Inflammatory macrophage (primary cell): ENCODE measurements around the gene WDR46.
"Not testable (repeated sequence)": the region's sequence is repeated elsewhere in the genome, so short reads cannot be mapped to it uniquely, and the experiment has no call there.

Experiments
- DNase-seq, 2 donors: peaks; one replicate each; pipeline ENCODE4 v3.0.0-alpha.2; 2020 to 2022

Gene WDR46

DNA sequence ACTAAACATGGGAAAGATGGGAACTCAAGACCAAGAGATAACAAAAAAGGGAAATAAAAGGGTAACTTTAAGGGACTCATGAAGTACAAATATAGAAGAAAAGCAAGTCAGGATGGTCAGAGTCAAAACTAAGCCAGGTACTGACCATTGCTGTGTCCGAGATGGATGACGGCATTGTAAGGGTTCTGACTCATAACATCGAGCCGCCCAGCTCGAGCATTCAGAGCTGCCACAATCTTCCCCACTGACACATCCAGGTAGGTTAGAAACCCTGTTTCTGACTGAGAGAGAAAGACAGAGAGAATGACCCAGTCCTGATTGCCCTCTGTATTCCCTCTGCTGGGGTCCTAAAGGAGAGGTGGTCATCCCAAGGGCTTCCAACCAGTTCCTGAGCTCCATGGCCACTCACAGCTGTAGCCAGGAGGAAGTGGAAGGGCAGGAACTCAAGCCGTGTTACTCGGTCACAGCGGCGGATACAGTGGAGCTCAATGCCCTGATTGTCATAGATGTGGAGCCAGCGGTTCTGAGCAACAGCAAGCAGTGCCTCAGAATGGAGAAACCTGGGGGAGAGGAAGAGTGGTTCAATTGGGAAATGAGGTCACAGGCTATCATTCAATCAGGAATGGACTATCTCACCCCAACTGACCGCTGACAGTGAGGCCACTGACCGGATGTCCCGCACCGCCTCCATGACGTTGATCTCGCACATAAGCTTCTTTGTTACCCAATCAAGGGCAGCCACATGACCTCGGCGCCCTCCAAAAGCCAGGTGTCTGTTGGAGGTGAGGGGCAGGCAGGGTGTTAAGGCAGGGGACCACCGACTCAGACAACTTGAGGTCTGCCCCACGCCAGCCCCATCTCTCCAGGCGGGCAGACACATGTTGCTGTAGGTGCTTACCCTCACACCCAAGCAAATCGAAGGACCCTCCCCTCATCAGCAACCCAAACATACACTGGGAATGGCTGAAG lies 1.8 kb downstream of the WDR46 start:
- no peak for DNase-seq

DNA sequence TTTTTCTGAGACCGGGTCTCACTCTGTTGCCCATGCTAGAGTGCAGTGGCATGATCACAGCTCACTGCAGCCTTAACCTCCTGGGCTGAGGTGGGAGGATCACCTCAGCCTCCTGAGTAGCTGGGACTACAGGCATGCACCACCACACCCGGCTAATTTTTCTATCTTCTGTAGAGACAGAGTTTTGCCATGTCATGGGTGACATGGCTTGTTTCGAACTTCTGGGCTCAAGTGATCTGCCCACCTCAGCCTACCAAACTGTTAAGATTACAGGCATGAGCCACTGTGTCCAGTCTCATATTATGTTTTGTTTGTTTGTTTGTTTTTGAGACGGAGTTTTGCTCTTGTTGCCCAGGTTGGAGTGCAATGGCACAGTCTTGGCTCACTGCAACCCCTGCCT lies 3.8 kb downstream of the WDR46 start:
- DNase-seq, result not testable (repeated sequence)

DNA sequence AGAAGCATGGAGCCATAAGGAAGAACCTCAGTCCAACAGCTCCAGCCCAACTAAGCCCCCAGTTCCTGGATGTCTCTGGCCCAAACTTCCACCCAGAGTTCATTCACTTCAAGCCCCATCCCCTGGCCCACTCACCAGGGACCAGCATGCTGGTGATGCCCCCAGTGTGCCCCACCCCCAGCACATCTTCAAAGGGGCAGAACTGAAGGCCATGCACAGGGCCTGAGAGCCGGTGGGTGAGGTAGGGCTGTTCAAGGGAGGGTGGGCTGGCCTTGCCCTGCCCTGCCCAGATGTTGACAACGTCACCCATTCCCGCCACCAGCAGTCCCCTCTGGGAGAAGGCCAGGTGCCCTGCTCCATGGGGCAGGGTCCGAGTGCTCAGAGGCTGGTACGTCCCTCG lies 8.5 kb downstream of the WDR46 start:
- no peak for DNase-seq

DNA sequence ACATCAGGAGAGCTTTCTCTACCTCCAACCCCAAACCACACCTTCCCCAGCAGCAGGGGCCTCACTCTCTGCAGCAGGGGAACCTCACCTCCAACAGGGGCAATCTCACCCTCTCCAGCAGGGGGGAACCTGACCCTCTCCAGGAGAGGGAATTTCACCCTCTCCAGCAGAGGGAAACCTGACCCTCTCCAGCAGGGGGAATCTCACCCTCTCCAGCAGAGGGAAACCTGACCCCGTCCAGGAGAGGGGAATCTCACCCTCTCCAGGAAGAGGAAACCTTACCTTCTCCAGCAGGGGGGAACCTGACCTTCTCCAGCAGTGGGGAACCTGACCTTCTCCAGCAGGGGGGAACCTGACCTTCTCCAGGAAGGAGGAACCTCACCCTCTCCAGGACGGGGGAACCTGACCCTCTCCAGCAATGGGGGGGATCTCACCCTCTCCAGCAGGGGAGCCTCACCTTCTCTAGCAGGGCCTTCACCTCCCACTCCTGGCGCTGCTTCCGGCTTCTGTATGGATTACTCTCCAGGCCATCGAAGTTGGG lies 9.0 kb downstream of the WDR46 start:
- peak; percentile 35 to 48 for DNase-seq

DNA sequence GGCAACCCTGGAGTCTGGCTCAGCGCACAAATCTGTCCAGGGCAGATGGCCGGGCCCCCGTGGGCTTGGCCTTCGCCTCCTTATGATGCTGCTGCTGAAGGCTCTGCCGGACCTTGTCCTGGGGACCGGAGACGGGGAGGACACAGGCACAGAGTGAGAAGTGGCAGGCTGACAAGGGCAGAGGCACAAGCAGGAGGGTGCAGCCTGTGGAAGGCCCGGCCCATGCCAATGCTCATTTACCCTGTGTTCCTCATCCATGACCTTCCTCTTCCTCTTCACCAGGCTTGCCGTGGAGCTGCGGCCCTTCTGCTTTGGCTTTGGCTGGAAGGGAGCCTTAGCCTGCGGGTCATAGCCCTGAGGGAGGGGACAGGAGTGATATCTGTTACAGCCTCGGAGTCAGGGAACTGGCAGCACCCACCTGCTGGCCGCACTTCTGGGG lies 9.8 kb downstream of the WDR46 start:
- peak; percentile 20 to 31 for DNase-seq

DNA sequence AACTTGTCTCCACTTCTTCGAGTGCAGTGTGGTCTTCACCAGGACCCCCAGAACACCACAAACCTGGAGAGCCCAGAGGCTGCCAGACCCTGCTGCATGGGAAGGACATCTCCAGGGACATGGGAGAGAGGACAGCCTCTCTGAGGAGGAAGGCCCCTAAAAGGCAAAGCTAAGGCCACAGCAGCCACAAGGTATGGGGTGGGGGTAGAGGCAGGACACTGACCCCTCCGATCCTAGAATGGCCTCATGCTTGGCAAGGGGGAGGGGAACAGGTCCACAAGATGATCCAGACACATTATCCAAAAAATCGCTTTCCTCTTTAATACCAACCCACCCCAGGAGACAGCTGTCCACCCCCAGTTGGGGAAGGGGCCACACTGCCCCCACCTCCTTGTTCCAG lies 10.2 kb downstream of the WDR46 start:
- no peak for DNase-seq

DNA sequence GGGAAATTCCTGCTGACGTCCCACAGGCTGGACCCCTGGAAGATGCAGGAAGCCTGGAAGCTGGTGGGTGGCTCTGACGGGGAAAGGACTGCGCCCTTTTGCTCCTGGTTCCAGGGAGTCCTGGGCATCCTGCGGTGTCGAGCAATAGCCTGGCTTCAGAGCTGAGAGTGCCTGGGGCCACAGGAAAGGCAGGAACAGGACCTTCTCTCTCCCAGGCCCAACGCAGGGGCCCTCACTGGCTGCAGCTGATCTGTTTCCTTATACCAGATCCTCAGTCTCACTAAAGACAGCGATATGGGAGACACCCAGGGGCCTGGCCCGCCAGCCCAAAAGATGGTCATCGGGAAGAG lies 10.7 kb downstream of the WDR46 start:
- no peak for DNase-seq

DNA sequence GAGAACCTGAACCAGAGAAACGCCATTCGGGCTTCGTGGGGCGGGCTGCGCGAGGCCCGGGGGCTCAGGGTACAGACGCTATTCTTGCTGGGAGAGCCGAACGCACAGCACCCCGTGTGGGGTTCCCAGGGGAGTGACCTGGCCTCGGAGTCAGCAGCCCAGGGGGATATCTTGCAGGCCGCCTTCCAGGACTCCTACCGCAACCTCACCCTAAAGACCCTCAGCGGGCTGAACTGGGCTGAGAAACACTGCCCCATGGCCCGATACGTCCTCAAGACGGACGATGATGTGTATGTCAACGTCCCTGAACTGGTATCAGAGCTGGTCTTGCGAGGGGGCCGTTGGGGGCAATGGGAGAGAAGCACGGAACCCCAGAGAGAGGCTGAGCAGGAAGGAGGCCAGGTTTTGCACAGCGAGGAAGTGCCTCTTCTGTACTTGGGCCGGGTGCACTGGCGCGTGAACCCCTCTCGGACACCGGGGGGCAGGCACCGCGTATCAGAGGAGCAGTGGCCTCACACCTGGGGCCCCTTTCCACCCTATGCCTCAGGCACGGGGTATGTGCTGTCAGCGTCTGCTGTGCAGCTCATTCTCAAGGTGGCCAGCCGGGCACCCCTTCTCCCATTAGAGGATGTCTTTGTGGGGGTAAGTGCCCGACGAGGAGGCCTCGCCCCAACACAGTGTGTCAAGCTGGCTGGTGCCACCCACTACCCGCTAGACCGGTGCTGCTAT lies 11.2 kb downstream of the WDR46 start:
- DNase-seq, result no peak

DNA sequence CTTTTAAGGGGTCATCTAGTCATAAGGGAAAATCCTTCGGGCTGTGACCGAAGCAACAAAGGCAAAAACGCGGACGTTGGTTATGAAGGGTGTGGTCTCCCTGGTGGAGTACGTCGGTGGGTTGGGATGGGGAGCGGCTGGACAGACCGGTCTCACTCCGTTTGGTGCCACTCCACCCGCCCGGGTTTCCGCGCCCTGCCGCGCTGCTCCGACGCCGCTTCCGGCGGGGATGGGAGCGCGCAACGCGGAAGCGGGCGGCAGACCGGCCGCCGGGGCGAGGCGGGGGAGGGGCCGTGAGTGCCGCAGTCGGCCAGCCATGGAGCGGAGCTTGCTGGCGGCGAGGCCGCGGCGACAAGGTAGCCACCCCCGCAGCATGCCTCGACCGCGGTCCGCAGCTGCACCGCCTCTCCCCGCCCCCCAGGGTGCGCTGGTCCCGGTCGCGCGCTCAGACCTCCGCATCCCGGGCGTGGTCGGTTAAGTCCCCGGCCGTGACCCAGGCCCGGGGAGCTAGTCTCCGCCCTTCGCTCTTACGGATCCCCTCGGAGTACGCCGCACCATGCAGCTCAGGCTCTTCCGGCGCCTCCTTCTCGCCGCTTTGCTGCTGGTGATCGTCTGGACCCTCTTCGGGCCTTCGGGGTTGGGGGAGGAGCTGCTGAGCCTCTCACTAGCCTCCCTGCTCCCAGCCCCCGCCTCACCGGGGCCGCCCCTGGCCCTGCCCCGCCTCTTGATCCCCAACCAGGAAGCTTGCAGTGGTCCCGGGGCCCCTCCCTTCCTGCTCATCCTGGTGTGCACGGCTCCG lies 12.0 kb downstream of the WDR46 start, which contains the start of gene B3GALT4:
TSS of gene B3GALT4 (plus strand) at position 260 of the 799 bp plus-strand sequence. CDS start at position 557, 297 bp downstream.
- DNase-seq, result peak; percentile 70 to 80

DNA sequence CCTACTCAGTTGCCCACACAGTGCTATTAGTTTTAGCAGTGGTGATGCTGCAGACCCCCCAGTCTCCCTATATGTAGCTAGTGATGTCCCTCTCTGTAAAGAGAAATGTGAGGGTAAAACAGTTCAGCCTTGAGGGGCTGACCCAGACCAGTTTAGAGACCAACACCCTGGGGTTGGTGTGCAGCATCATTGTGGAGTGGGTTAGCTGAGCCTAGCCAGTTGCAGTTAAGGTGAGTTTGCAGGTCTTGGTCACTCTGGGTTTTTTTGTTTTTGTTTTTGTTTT lies 12.5 kb downstream of the WDR46 start:
- DNase-seq, result no peak

DNA sequence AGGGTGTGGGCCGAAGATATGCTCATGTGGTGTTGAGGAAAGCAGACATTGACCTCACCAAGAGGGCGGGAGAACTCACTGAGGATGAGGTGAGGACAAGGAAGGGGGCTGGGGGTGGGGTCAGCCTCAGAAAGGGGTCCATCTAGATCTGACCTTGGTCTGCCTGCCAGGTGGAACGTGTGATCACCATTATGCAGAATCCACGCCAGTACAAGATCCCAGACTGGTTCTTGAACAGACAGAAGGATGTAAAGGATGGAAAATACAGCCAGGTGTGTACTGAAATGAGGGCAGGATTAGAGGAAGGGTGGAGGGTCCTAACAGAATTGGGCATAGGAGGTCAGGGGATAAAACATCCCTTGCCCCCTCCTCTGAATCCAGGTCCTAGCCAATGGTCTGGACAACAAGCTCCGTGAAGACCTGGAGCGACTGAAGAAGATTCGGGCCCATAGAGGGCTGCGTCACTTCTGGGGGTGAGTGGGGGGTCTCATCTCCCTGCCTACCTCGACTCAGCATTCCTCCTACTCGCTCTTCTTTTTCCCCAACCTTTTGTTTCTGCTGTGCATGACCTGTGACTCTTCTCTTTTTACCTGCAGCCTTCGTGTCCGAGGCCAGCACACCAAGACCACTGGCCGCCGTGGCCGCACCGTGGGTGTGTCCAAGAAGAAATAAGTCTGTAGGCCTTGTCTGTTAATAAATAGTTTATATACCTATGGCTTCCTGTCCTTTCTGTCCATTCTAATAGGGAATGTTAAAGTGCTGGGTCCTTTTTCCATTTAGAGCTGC lies 13.1 kb downstream of the WDR46 start:
- not testable (repeated sequence) for DNase-seq

DNA sequence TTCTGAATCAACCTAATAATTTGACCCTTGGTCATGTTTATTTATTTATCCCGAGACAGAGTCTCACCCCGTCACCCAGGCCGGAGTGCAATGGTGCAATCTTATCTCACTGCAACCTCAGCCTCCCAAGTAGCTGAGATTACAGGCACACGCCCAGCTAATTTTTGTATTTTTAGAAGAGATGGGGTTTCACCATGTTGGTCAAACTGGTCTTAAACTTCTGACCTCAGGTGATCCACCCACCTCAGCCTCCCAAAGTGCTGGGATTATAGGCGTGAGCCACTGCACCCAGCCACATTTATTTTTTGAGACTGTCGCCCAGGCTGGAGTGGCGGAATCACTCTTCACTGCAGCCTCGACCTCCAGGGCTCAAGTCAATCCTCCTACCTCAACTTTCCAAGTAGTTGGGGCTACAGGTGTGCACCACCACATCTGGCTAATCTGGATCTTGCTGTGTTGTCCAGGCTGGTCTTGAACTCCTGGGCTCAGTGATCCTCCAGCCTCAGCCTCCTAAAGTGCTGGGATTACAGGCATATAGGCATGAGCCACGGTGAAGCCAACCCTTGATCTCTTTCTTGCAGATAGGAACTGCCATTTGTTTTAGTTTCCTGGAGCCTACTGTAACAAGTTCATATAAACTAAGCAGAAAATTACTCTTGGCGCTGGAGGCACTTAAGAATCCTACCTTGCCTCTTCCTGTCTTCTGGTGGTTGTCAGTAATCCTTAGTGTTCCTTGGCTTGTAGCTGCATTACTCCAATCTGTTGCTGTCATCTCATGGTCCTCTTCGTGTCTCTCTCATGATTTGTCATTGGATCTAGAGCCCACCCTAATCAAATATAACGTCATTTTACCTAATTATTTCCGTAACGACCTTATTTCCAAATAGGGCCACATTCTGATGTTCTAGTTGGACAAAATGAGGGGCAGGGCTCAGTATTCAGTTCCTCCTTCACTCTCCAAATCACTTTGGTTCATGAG lies 14.8 kb downstream of the WDR46 start:
- DNase-seq, result no peak

DNA sequence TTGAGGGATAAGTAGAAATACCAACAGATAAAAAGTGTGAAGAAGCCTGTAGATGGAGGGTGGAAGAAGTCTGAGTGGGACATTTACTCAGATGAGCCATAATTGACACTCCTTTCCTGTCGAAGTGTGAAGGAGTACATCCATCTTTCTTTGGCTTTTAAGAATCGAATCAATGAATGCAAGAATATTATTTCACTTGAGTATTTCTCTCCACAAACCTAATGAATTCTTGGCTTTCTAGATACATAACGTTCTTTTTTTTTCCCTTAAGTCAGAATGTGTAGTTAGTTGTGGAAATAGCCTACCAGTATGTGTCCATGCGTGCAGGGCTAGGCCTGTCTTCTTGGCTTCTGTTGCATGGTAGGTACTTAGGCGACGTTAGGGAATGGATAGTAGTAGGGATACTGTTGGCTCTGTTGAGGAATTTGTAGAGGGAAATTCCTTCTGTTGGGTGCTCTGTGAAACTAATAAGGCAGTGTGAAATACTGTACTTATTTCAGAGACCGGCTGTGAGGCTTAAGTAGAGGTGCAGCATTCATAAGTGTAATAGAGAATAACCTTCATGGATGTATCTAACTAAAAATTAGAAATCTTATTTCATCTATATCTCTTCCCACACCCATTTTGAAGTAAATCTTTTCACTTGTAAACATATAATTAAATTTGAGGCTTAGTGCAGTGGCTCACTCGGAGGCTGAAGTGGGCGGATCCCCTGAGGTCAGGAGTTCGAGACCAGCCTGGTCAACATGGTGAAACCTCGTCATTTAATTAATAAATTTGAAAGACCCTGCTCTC lies 15.7 kb downstream of the WDR46 start:
- no peak for DNase-seq

DNA sequence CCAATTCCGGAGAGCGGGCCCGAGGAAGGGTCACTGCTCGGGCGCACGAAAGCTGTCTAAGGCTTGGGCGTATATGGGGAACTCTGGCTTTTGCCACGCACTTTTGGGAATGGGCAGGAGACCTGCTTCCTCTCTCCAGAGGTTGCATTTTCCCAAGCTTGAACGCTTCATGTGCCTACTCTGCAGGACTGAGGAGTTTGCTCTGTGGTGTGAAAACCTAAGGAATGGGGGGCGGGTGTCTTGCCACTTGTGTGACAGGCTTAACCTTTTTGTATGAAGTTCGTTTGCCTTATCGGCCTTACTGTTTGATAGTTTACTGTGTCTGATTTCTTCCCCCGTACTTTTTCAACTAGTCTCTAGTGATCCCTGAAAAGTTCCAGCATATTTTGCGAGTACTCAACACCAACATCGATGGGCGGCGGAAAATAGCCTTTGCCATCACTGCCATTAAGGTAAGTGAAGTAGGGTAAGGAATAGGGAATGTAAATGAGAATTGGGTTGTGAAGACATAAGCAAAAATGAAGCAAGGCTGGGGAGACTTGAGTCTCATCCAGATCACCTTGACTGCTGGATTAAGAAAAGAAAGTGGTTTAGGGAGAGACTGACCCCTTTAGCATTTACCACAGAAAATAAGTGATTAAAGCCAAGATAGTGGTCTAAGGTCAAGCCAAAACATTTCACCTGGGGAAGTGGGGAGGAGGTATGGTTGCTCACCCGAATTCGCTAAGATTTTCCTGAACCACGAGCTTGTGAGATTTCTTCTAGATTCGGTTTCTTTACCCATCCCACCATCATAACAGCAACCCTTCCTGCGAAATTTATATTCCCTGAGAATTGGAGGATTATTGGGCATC lies 16.5 kb downstream of the WDR46 start:
- DNase-seq, result no peak

DNA sequence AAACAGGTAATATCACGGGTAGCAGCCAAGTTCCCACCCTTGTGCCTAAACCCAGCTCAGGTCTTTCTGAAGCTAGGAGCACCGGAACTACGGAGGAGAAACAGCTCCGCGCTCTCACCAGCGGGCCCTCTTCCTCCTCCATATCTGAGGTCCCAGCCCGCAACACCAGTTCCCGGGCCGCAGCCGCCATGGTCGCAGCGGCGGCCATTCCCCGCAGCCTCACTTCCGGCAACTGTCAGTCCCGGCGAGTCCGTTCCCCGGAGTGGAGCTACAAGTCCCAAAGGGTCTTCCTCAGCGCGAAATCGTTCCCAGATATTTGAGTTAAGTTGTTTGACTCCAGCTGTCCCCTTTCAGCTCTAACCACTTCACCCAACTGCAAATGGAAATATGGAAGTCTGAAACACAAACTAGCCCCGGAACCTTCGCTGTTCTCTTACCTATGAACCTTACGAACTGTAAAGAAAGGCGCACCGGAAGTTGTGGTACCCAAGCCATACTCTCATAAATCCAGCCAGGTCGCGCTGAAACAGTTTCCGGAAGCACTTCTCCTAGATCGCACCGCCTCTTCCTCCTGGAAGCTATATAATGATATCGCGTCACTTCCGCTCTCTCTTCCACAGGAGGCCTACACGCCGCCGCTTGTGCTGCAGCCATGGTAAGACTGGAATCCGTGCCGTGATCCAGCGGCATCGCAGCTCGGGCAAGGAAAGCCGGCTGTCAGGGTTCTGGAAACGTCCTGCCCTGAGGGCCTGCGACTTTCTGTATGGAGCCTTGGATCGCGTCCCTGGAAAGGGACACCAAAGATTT lies 17.4 kb downstream of the WDR46 start, which contains the start of the genes RPS18 and VPS52:
TSS of gene RPS18 (plus strand) at position 608 of the 807 bp plus-strand sequence. CDS start at position 653, 45 bp downstream.
TSS of gene VPS52 (minus strand) at position 409 of the 807 bp plus-strand sequence. CDS start at position 208, 201 bp downstream.
- peak; percentile 99 for DNase-seq

DNA sequence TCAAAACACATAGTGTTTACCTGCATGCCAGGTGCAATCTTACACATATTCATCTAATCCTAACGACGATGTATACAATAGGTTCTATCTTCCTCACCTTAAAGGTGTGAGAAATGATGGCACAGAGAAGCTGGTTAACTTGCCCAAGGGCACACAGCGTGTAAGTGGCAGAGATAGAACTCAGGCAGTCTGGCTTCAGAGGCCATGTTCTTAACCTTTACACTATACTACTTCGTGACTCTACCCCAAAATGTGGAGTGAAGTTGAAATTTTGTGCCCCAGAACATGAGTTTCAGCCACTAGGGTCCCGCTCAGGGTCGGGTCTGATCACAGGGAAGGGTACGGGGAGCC lies 17.9 kb downstream of the WDR46 start:
- DNase-seq, result no peak

DNA sequence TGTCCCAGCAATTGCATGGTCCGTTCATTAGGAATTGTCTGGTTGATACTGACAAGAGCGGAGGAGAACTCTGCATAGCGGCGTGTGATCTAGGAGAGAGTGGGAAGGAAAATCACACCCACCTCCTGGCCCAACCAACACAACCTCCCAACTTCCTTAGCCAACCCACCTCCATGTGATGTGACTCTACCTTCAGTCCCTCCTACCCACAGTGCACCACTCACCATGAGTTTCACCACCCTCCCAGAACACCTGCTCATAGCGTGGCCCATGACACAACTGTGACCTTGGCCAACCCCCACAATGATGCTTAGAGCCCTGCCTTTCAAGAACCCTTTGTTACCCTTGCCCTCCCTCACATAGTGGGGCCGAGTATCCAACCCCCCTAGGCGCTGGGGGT lies 25.0 kb downstream of the WDR46 start:
- no peak for DNase-seq

DNA sequence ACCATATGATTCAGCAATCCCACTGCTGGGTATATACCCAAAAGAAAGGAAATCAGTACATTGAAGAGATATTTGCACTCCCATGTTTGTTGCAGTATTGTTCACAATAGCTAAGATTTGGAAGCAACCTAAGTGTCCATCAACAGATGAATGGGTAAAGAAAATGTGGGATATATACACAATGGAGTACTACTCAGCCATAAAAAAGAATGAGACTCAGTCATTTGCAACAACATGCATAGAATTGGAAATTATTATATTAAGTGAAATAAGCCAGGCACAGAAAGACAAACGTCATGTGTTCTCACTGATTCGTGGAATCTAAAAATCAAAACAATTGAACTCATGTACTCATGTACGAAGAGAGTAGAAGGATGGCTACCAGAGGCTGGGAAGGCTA lies 26.5 kb downstream of the WDR46 start:
- DNase-seq, result not testable (repeated sequence)
